ENCODE data around the gene ROCK2. TPM values are rescaled to one million over a fixed set of nuclear protein-coding genes. Genes with fewer than 3 reads are reported as not detected.

Gene ROCK2
- total and polyA plus RNA-seq, 7 donors = 15.2 to 74.8 (median 43.5) TPM

DNA sequence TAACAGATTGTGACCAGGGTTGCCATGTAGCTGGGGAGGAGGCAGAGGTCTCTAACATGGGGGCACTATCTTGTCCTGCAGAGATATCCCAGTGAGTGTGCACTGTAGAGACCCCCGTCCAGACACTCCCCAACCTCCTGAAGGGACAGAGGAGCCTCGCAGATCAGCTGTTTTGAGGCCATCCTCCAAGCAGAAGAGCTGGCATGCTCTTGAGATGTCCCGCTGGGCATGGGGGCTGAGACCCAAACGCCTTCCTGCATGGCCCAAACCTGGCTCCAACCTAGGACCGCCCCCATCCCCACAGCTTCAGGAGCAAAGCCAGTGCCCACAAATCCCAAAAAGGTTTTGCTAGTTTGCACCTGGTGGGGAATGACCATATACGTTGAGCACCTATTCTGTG lies 191.8 kb downstream of the ROCK2 start:
- Histone ChIP-seq H3K27ac (no peak overlapping the region), H3K27me3 (no peaks in the 10 kb centered on the region), H3K9me3 (no peaks in the 10 kb centered on the region), H3K36me3 (no peaks in the 10 kb centered on the region), H3K4me3 (no peak overlapping the region), H3K4me1 (peaks cover 0 to 24% (median 19%) of the 10 kb centered on the region in 4 donors)
- WGBS, 2 donors = 93 to 96% methylated on average over 6 of the region's 6 CpGs
- peak; percentile 48 for DNase-seq
- TF ChIP-seq POLR2A (IDR thresholded peaks at IDR 0.05) (no peak), POLR2AphosphoS5 (IDR thresholded peaks at IDR 0.05) (no peak), EP300 (IDR thresholded peaks at IDR 0.05) (no peak)
- TF ChIP-seq, protein P1, sequence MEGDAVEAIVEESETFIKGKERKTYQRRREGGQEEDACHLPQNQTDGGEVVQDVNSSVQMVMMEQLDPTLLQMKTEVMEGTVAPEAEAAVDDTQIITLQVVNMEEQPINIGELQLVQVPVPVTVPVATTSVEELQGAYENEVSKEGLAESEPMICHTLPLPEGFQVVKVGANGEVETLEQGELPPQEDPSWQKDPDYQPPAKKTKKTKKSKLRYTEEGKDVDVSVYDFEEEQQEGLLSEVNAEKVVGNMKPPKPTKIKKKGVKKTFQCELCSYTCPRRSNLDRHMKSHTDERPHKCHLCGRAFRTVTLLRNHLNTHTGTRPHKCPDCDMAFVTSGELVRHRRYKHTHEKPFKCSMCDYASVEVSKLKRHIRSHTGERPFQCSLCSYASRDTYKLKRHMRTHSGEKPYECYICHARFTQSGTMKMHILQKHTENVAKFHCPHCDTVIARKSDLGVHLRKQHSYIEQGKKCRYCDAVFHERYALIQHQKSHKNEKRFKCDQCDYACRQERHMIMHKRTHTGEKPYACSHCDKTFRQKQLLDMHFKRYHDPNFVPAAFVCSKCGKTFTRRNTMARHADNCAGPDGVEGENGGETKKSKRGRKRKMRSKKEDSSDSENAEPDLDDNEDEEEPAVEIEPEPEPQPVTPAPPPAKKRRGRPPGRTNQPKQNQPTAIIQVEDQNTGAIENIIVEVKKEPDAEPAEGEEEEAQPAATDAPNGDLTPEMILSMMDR (IDR thresholded peaks at IDR 0.05) = no peak
- intact Hi-C loops (cut with DNase I) = no loop called here

DNA sequence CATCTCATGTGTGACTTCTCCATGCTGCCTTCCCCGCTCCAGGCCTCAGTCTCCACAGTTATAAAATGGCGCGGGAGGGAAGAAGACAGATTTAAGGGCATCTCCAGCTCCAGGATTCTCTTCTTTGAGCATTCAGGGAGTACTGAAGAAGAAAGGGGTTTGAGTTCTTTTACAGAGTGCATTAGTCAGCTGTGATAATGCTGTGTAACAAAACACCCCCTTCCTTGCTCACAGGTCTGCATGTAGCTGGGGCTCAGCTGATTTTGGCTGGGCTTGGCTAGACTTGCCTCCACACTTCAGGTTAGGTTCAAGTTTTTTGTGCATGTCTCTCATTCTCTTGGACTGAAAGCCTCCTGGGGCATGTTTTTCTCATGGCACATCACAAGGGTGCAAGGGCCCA lies 197.2 kb downstream of the ROCK2 start:
- no peak overlapping the region for H3K27ac ChIP-seq
- intact Hi-C loops (cut with DNase I) = no loop called here
- H3K27me3 ChIP-seq = peaks cover 0 to 3% (median 0%) of the 10 kb centered on the region in 3 donors
- DNase-seq = no peak
- H3K4me1 ChIP-seq = no peaks in the 10 kb centered on the region
- 31 to 32% methylated on average over 3 of the region's 3 CpGs for WGBS, 2 donors
- no peak overlapping the region for H3K4me3 ChIP-seq
- H3K9me3 ChIP-seq = peaks cover 0 to 3% (median 0%) of the 10 kb centered on the region in 4 donors
- no peaks in the 10 kb centered on the region for H3K36me3 ChIP-seq
- no peak for TF ChIP-seq EP300 (IDR thresholded peaks at IDR 0.05)
- TF ChIP-seq POLR2A (IDR thresholded peaks at IDR 0.05) = no peak
- TF ChIP-seq, protein P1 (IDR thresholded peaks at IDR 0.05) = no peak
- no peak for TF ChIP-seq POLR2AphosphoS5 (IDR thresholded peaks at IDR 0.05)

DNA sequence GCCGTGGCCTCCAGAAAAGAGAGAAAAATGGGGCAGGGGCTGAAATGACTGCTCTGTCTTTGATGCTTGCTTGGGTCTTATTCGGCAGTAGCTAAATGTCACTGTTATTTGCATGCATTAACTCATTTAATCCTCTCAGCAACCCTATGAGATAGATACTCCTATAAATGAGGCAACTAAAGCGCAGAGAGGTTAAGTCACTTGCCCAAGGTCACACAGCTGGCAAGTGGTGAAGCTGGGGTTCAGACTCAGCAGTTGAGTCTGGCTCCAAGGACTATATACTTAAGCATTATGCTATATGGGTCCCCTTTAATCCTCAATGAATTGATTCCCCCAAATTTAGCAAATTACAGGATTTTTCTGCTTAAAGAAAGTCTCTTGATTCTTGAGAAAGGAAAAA lies 198.4 kb downstream of the ROCK2 start:
- peaks cover 0 to 3% (median 0%) of the 10 kb centered on the region in 4 donors for H3K9me3 ChIP-seq
- H3K27ac ChIP-seq = no peak overlapping the region
- no peak for DNase-seq
- H3K4me1 ChIP-seq = no peaks in the 10 kb centered on the region
- H3K36me3 ChIP-seq = no peaks in the 10 kb centered on the region
- H3K4me3 ChIP-seq = no peak overlapping the region
- intact Hi-C loops (cut with DNase I) = no loop called here
- TF ChIP-seq, protein P1 (IDR thresholded peaks at IDR 0.05) = no peak
- TF ChIP-seq POLR2AphosphoS5 (IDR thresholded peaks at IDR 0.05) = no peak
- no peak for TF ChIP-seq POLR2A (IDR thresholded peaks at IDR 0.05)
- no peak for TF ChIP-seq EP300 (IDR thresholded peaks at IDR 0.05)
- H3K27me3 ChIP-seq = peaks cover 0 to 3% (median 0%) of the 10 kb centered on the region in 3 donors
- WGBS, 2 donors = 95% methylated on average over 3 of the region's 3 CpGs

GRCh38 chr2:11145350-11145749 lies 199.1 kb downstream of the ROCK2 start:
- TF ChIP-seq POLR2AphosphoS5 (IDR thresholded peaks at IDR 0.05) (no peak), EP300 (IDR thresholded peaks at IDR 0.05) (no peak), POLR2A (IDR thresholded peaks at IDR 0.05) (no peak)
- TF ChIP-seq, protein P1 (IDR thresholded peaks at IDR 0.05) = no peak
- H3K27me3 ChIP-seq = peaks cover 0 to 3% (median 0%) of the 10 kb centered on the region in 3 donors
- H3K27ac ChIP-seq = no peak overlapping the region
- WGBS, 2 donors = 73 to 87% methylated on average over 1 of the region's 1 CpG
- peaks cover 0 to 3% (median 0%) of the 10 kb centered on the region in 4 donors for H3K9me3 ChIP-seq
- DNase-seq = no peak
- H3K36me3 ChIP-seq = no peaks in the 10 kb centered on the region
- no peaks in the 10 kb centered on the region for H3K4me1 ChIP-seq
- intact Hi-C loops (cut with DNase I) = no loop called here
- no peak overlapping the region for H3K4me3 ChIP-seq

DNA sequence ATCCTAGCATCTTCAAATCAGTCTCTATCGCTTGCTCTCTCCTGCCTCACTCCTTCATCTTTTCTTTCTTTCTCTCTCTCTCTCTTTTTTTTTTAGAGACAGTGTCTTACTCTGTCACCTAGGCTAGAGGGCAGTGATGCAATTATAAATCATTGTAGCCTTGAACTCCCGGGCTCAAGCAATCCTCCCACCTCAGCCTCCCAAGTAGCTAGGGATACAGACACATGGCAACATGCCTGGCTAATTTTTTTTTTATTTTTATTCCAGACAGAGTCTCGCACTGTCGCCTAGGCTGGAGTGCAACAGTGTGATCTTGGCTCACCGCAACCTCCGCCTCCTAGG lies 199.7 kb downstream of the ROCK2 start:
- H3K4me3 ChIP-seq = no peak overlapping the region
- peaks cover 0 to 3% (median 0%) of the 10 kb centered on the region in 4 donors for H3K9me3 ChIP-seq
- intact Hi-C loops (cut with DNase I) = no loop called here
- no peaks in the 10 kb centered on the region for H3K4me1 ChIP-seq
- H3K27me3 ChIP-seq = peaks cover 0 to 3% (median 0%) of the 10 kb centered on the region in 3 donors
- no peak overlapping the region for H3K27ac ChIP-seq
- no peak for DNase-seq
- WGBS, 2 donors = 85 to 91% methylated on average over 6 of the region's 6 CpGs
- no peaks in the 10 kb centered on the region for H3K36me3 ChIP-seq
- TF ChIP-seq POLR2A (IDR thresholded peaks at IDR 0.05) (no peak), EP300 (IDR thresholded peaks at IDR 0.05) (no peak), POLR2AphosphoS5 (IDR thresholded peaks at IDR 0.05) (no peak)
- TF ChIP-seq, protein P1 (IDR thresholded peaks at IDR 0.05) = no peak

Measured in sigmoid colon (tissue), 7 donors.